ENCODE data around the gene CAMKV.

Gene CAMKV

GRCh38 chr3:49868862-49869466 lies 742 bp downstream of the CAMKV start:
- TF ChIP-seq CTCF (IDR thresholded peaks at IDR 0.05), result no peak

DNA sequence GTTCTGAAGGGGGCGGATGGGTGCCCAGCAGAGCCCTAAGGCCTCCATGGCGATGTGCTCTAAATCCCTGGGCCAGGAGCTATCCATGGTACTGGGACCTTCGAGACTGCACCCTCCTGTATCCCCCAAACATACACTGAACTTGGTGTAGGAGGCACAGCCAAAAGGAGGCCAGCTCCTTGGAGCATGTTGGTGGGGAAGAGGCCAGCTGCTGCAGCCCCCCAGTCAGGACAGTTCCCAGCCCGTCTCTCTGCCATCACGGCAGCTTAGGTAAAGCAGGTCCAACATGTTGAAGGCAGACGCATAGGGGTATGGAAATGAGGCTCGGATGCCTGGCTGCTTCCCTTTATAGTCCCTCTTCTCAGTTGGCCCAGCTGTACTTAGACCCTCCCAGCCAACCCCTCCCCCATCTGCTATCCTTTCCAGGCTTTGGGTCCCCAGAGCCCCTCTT lies 1.8 kb downstream of the CAMKV start:
- intact Hi-C loops (cut with DNase I; ENCODE audit: low total_unique reads), result no loop called here
- no peaks in the 10 kb centered on the region for H3K36me3 ChIP-seq
- no peak for TF ChIP-seq CTCF (IDR thresholded peaks at IDR 0.05)
- no peak for DNase-seq
- no peak overlapping the region for H3K4me3 ChIP-seq
- H3K9me3 ChIP-seq, result no peaks in the 10 kb centered on the region
- peaks cover 0 to 15% (median 13%) of the 10 kb centered on the region in 4 donors for H3K4me1 ChIP-seq
- H3K27ac ChIP-seq, result no peak overlapping the region
- H3K27me3 ChIP-seq, result peaks cover 6 to 78% of the 10 kb centered on the region in 2 donors

More at GRCh38 chr3:49868862-49869466, 742 bp downstream of the CAMKV start:
- Histone ChIP-seq H3K27me3 (peaks cover 6 to 77% of the 10 kb centered on the region in 2 donors), H3K4me1 (peaks cover 0 to 15% (median 13%) of the 10 kb centered on the region in 4 donors), H3K9me3 (no peaks in the 10 kb centered on the region), H3K4me3 (peak overlapping the region in 1 of 2 donors; percentile 46), H3K27ac (no peak overlapping the region), H3K36me3 (no peaks in the 10 kb centered on the region)
- DNase-seq, result no peak
- intact Hi-C loops (cut with DNase I; ENCODE audit: low total_unique reads), result no loop called here

DNA sequence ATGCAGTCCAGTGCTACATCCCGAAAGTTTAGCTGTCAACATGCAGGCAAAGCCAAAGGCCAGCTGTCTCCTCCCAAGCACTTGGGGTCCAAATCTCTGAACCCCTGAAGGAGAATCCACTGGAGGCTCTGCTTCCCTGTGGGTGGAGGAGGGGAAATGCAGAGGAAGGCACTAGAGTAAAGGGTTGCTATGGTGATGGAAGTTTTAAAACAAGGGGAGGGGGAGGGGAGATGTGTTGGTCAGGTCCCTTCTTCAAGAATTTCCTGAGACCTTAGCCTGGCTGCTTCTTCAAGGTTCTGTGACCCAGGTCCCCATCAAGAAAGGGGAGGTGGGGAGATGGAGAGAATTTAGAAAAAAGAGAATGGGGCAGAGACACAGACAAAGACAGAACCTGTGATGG lies 2.3 kb downstream of the CAMKV start:
- Histone ChIP-seq H3K36me3 (no peaks in the 10 kb centered on the region), H3K9me3 (no peaks in the 10 kb centered on the region), H3K27me3 (peaks cover 6 to 75% of the 10 kb centered on the region in 2 donors), H3K4me3 (no peak overlapping the region), H3K27ac (no peak overlapping the region), H3K4me1 (peaks cover 0 to 15% (median 13%) of the 10 kb centered on the region in 4 donors)
- intact Hi-C loops (cut with DNase I; ENCODE audit: low total_unique reads), result no loop called here
- no peak for DNase-seq
- no peak for TF ChIP-seq CTCF (IDR thresholded peaks at IDR 0.05)

DNA sequence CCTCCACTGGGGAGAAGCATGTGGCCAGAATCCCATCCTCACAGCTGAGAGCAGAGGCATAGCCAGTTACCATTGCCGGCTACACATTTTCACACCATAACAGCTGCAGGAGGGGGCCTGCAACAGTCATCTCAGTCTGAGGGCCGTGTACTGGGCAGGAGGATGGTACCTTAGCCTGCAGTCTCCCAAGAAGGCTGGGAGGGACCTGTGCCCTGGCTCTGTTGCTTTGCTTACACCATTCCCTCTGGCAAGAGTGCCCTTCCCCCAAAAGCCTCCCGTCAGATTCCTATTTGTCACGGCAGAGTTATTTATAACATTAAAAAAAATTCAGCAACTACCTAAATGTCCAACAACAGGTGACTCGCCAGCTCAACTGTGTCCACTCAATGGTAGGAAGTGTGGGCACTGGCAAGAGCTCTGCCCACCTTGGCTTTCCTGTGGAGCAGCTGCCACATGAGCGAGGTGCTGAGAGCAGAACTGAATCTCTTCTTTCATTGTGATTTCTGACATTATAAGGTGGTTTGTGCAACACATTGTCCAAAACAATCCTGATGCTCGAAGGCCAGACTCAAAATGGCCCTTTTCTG lies 4.4 kb downstream of the CAMKV start:
- peaks cover 0 to 15% (median 13%) of the 10 kb centered on the region in 4 donors for H3K4me1 ChIP-seq
- peaks cover 6 to 55% of the 10 kb centered on the region in 2 donors for H3K27me3 ChIP-seq
- no peak for DNase-seq
- intact Hi-C loops (cut with DNase I; ENCODE audit: low total_unique reads), result no loop called here
- H3K4me3 ChIP-seq, result no peak overlapping the region
- H3K36me3 ChIP-seq, result no peaks in the 10 kb centered on the region
- H3K9me3 ChIP-seq, result no peaks in the 10 kb centered on the region
- no peak for TF ChIP-seq CTCF (IDR thresholded peaks at IDR 0.05)
- H3K27ac ChIP-seq, result no peak overlapping the region

- no peak overlapping the region for H3K27ac ChIP-seq
- H3K4me1 ChIP-seq, result peaks cover 0 to 8% (median 7%) of the 10 kb centered on the region in 4 donors
- H3K27me3 ChIP-seq, result peaks cover 6 to 47% of the 10 kb centered on the region in 2 donors
- H3K9me3 ChIP-seq, result no peaks in the 10 kb centered on the region
- DNase-seq, result no peak
- H3K4me3 ChIP-seq, result no peak overlapping the region
- no peak for TF ChIP-seq CTCF (IDR thresholded peaks at IDR 0.05)
- intact Hi-C loops (cut with DNase I; ENCODE audit: low total_unique reads), result no loop called here
- H3K36me3 ChIP-seq, result no peaks in the 10 kb centered on the region
Measured at GRCh38 chr3:49864505-49864904, 5.2 kb downstream of the CAMKV start.

Data from tibial artery (tissue), 4 donors.